Activated naive CD8-positive, alpha-beta T cell treated with anti-CD3 and anti-CD28 coated beads, Interleukin-2, amount 10 ng/mL, durations not matched to agents 7 days and 5 days (primary cell): ENCODE data around the gene RNU6-1. TPM values are rescaled to one million over a fixed set of nuclear protein-coding genes. Genes with fewer than 3 reads are reported as not detected.

Source experiments
- ATAC-seq: fragments of 150-1000 bp; cut with Tn5 transposase; one replicate; pipeline ENCODE4 v1.10.0; 2021; ENCODE audit warnings: low read depth, moderate library complexity
- POLR2A ChIA-PET: fragments of 350-600 bp; sonication (Branson Sonifier 250); formaldehyde crosslinking; loops from one replicate; lab custom pipeline; 2021; ENCODE audit warnings: antibody characterized with exemption; lab: Charles Lee
- DNase-seq: peaks from one replicate; pipeline ENCODE4 v3.0.0; 2021
- H3K27ac Mint-ChIP-seq: one replicate; pipeline ENCODE4 v1.8.0; 2022; ENCODE audit warnings: mild to moderate bottlenecking, mixed read lengths
- H3K27me3 Mint-ChIP-seq: one replicate; pipeline ENCODE4 v1.8.0; 2022; ENCODE audit warnings: mild to moderate bottlenecking, moderate library complexity, mixed read lengths
- H3K36me3 Mint-ChIP-seq: one replicate; pipeline ENCODE4 v1.8.0; 2021; ENCODE audit warnings: mild to moderate bottlenecking, mixed read lengths
- H3K4me1 Mint-ChIP-seq: one replicate; pipeline ENCODE4 v1.8.0; 2021; ENCODE audit warnings: mixed read lengths
- H3K4me3 Mint-ChIP-seq: one replicate; pipeline ENCODE4 v1.8.0; 2022; ENCODE audit warnings: mild to moderate bottlenecking, moderate library complexity, mixed read lengths
- H3K9me3 Mint-ChIP-seq: one replicate; pipeline ENCODE4 v1.8.0; 2021; ENCODE audit warnings: mixed read lengths
- total RNA-seq, 2 experiments: library from RNA; stranded (reverse); gene quantifications; one replicate each; pipeline ENCODE4 v1.2.3, GENCODE V29; 2021

The RNU6-1 gene
- total RNA-seq = not detected

DNA sequence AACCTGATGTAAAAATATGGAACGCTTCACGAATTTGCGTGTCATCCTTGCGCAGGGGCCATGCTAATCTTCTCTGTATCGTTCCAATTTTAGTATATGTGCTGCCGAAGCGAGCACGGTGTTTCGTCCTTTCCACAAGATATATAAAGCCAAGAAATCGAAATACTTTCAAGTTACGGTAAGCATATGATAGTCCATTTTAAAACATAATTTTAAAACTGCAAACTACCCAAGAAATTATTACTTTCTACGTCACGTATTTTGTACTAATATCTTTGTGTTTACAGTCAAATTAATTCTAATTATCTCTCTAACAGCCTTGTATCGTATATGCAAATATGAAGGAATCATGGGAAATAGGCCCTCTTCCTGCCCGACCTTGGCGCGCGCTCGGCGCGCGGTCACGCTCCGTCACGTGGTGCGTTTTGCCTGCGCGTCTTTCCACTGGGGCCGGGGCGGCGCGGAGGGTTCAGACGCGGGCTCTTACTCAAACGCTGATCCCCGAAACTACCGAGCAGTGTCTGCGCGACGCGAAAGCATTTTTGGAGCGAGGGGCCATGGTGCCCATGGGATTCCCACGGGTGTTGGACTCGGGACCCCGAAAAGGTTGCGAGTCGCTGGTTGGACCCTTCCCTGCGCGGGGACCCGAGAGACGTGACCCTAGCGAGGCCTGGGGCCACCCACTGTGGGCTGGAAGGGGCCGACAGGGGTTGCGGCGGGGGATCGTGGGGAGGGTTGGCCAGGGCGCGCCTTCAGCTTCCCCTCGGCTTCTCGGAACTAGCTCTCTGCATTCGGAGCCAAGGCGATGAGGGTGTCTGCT lies at the start of gene RNU6-1:
RNU6-1 (minus strand) TSS at position 117 of the 820 bp plus-strand sequence.
- H3K27me3 Mint-ChIP-seq = peaks cover 25% of the 10 kb centered on the region
- peak within 1 kb of the TSS; percentile 91 for H3K4me3 Mint-ChIP-seq
- H3K36me3 Mint-ChIP-seq = peaks cover 3% of the 10 kb centered on the region
- ATAC-seq (peak; percentile 91), DNase-seq (peak; percentile 97)
- H3K4me1 Mint-ChIP-seq = peaks cover 25% of the 10 kb centered on the region
- H3K9me3 Mint-ChIP-seq = no peaks in the 10 kb centered on the region
- H3K27ac Mint-ChIP-seq = peak within 1 kb of the TSS; percentile 95
- POLR2A ChIA-PET = interaction anchor here (0.6 to 2.0 kb wide), 6 partner anchors 16 to 582 kb away, joined by 3 to 10 read pairs (median 4); partner anchors contain the start of genes C15orf61, MAP2K5 and PIAS1

DNA sequence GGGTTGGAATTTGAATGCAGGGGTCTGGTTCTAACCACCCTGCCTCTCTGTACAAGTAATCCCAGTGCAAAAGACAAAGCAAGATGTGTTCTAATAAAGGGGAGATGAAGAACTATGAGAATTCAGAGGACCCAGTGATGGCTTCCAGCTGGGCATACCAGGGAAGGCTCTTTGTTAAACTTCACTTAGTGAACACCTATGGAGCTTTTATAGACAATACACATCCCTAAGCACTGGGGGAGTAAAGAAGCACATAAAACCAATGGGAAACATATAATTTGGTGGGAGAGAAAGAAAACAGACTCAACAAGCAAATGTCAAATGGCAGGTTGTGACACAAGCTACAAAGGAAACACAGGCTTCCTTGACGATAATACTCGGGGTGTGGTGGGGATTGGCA lies 47.9 kb upstream of the RNU6-1 start:
- no peak for ATAC-seq
- peaks cover 3% of the 10 kb centered on the region for H3K4me1 Mint-ChIP-seq
- peaks cover 6% of the 10 kb centered on the region for H3K9me3 Mint-ChIP-seq
- no peak for DNase-seq
- POLR2A ChIA-PET = interaction anchor here (0.7 kb wide), 1 partner anchor 141 kb away, joined by 3 read pairs; no protein-coding TSS in a partner anchor
- no peak overlapping the region for H3K27ac Mint-ChIP-seq
- H3K36me3 Mint-ChIP-seq = no peaks in the 10 kb centered on the region
- peaks cover 22% of the 10 kb centered on the region for H3K27me3 Mint-ChIP-seq
- H3K4me3 Mint-ChIP-seq = no peak overlapping the region

DNA sequence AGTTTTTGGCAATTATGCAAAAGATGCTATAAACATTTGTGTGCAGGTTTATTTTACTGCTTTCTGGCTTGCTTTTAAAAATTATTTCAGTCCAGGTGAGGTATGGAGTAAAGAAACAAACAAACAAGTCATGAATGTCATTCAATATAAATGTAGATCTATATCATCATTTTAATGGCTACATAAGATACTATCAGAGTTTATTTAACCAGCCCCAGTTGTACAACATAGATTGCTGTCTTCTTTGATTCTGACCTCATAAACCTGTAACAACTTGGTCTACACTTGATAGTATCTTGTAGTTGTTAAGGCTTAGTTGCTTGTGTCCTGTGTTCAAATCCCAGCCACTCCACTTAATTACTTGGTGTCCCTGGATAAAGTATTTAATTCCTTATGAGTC lies 46.0 kb upstream of the RNU6-1 start:
- Mint-ChIP-seq H3K4me3 (no peak overlapping the region), H3K27me3 (peaks cover 17% of the 10 kb centered on the region), H3K36me3 (no peaks in the 10 kb centered on the region)

DNA sequence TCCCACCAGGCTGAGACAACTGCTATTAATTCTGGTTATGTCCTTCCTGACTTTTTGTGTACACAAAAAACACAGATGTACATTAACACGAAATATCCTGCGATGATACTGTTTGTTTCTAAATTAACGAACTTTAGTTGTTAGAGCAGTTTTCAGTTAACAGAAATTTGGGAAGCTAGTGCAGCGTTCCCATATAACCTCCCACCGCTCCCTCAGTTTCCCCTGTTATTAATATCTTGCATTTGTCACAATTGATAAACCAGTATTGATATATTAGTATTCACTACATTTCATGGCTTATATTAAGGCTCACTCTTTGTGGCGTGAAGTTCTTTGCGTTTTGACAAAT lies 45.3 kb upstream of the RNU6-1 start:
- H3K4me3 Mint-ChIP-seq = peak overlapping the region; percentile 78
- peaks cover 13% of the 10 kb centered on the region for H3K4me1 Mint-ChIP-seq
- peaks cover 17% of the 10 kb centered on the region for H3K27me3 Mint-ChIP-seq
- no peak for ATAC-seq
- H3K27ac Mint-ChIP-seq = no peak overlapping the region
- H3K9me3 Mint-ChIP-seq = peaks cover 5% of the 10 kb centered on the region
- H3K36me3 Mint-ChIP-seq = no peaks in the 10 kb centered on the region
- POLR2A ChIA-PET = no interaction called here
- no peak for DNase-seq

More for the DNA sequence above, 46.0 kb upstream of the RNU6-1 start:
- Mint-ChIP-seq H3K27ac (no peak overlapping the region), H3K4me1 (peaks cover 13% of the 10 kb centered on the region), H3K9me3 (peaks cover 6% of the 10 kb centered on the region)
- DNase-seq = no peak
- POLR2A ChIA-PET = no interaction called here
- ATAC-seq = no peak

DNA sequence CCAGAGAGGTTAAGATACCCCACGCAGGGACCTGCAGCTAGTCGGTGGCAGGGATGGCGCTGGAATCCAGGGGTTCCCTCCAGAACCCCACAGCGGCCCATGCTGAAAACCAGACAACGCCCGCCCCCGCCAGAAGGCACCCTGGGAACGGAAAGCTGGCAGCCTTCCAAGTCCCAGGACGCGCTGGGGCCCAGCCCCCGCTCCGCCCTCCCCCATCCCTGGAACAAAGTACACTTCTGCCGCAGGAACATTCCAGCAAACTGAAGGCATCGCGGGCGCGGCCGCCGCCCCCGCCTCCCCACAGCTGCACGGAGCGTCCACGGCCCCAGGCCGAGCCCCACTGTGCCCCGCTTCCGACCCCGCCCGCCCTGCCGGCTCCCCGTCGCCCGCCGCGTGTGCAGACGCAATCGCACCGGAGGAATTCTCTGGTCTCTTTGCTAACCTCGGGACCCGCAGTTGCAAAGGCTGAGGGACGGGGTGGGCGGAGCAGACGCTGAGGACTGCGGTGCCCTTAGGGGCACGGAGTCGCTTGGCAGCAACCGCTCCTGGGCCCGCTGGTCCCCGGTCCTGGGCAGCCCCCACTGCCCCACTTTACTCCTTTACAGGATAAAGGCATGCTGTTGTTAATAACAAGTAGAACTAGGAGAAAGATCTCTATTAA lies 44.8 kb upstream of the RNU6-1 start:
- peak; percentile 76 for ATAC-seq
- no peak overlapping the region for H3K27ac Mint-ChIP-seq
- H3K4me3 Mint-ChIP-seq = peak overlapping the region; percentile 78
- peak; percentile 60 for DNase-seq
- H3K27me3 Mint-ChIP-seq = peaks cover 17% of the 10 kb centered on the region
- POLR2A ChIA-PET = no interaction called here
- no peaks in the 10 kb centered on the region for H3K36me3 Mint-ChIP-seq
- H3K9me3 Mint-ChIP-seq = peaks cover under 1% of the 10 kb centered on the region
- H3K4me1 Mint-ChIP-seq = peaks cover 13% of the 10 kb centered on the region

DNA sequence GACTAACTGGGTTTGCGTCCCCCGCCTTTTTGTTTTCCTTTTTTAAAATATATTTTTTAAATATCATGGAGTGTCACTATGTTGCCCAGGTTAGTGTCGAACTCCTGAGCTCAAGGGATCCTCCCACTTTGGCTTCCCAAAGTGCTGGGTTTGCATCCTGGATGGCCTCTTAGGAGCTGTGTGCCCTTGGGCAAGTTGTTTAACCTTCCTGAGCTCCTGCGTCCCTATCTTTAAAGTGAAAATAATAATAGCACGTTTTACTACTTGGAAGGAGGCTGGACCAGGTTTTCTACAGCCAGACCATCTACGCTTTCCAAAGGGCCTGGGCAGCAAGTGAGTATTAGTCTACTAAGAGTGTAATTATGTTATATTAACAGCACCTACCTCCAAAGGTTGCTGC lies 44.2 kb upstream of the RNU6-1 start:
- ATAC-seq (no peak), DNase-seq (no peak)
- Mint-ChIP-seq H3K4me3 (no peak overlapping the region), H3K27ac (no peak overlapping the region), H3K4me1 (peaks cover 13% of the 10 kb centered on the region), H3K9me3 (no peaks in the 10 kb centered on the region), H3K27me3 (peaks cover 17% of the 10 kb centered on the region), H3K36me3 (no peaks in the 10 kb centered on the region)
- POLR2A ChIA-PET = no interaction called here

DNA sequence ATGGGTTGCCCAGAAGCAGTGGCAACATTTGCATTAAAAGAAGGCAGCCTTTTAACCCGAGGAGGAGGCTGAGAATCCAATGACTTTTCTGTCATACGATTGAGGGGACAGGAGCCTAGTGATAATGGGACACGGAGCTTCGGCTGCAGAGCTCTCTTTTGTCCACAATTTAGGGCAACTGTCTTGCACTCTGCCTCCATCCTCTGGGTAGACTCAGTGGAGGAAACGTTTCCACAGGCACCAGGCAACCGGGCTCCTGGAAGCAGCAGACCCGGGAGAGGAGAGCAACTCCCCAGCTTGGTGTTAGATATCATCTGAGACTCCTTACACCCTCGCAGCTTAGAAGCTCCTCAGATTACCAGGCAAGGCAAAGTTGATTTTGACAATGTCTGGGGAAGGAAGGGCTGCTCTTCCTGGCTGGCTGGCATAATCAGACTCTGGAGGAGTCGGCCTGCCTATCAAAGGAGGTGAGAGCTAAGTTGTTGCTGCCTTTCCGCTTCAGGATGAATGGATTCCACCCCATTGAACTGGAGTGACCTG lies 43.5 kb upstream of the RNU6-1 start:
- ATAC-seq (no peak), DNase-seq (no peak)
- no peak overlapping the region for H3K27ac Mint-ChIP-seq
- H3K4me3 Mint-ChIP-seq = no peak overlapping the region
- peaks cover 13% of the 10 kb centered on the region for H3K4me1 Mint-ChIP-seq
- no peaks in the 10 kb centered on the region for H3K36me3 Mint-ChIP-seq
- H3K9me3 Mint-ChIP-seq = no peaks in the 10 kb centered on the region
- POLR2A ChIA-PET = no interaction called here
- H3K27me3 Mint-ChIP-seq = peaks cover 20% of the 10 kb centered on the region

DNA sequence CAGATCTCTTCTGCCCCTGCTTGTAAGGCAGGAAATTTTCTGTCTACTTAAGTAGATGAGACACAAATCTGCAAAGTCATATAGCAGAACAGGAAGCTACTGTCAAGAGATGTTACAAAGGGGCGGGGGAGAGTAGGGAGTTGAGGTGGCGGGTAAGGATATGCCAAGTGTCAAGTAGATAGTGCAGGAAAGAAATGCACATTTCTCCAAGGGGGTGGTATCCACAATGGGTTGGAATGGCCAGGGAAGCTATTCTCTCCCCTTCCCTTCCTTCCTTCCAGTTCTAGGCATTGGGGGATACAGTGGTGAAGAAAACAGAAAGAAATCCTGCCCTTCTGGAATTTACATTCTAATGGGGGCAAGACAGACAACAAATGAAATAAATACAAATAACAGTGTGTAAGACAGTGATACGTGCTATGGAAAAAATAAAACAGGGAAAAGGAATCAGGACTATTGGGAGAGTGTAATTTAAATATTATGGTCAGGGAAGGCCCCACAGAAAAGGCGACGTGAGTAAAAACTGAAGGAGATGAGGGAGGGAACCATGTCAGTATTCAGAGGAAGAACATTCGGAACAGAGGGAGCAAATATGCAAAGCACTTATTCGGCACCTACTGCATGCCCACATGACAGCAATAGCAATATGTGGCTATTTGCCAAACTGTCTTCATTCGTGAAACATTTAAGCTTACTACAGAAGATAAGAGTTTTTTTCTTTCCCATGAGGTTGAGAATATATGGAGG lies 42.8 kb upstream of the RNU6-1 start:
- Mint-ChIP-seq H3K27me3 (peaks cover 27% of the 10 kb centered on the region), H3K36me3 (no peaks in the 10 kb centered on the region), H3K27ac (no peak overlapping the region), H3K4me3 (no peak overlapping the region), H3K9me3 (no peaks in the 10 kb centered on the region), H3K4me1 (peaks cover 13% of the 10 kb centered on the region)
- DNase-seq (no peak), ATAC-seq (peak; percentile 73)
- POLR2A ChIA-PET = no interaction called here

DNA sequence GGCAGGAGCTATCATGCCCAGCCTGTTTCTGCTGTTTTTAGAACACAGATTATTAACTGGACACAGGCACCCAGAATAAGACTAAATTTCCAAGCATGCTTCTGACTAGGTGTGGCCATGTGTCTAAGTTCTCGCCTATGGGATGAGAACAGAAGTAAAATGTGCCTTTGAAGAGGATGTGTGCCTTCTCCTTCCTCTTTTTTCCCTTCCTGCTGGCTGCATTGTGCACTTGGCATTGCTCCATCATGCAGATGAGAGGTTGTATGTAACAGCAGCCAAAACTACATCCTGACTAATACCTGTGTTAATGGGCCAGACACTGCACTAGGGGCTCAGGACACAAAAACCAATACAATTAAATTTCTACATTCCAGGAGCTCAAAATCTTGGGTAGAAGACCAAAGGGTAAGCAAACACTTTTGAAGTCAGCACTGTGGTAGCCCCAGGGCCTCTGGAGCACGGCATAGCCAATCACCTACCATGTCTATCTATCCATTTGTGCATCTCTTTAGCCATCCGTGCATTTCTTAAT lies 40.9 kb upstream of the RNU6-1 start:
- no peak overlapping the region for H3K4me3 Mint-ChIP-seq
- H3K27ac Mint-ChIP-seq = no peak overlapping the region
- peaks cover 13% of the 10 kb centered on the region for H3K4me1 Mint-ChIP-seq
- peaks cover 23% of the 10 kb centered on the region for H3K27me3 Mint-ChIP-seq
- POLR2A ChIA-PET = no interaction called here
- ATAC-seq (no peak), DNase-seq (no peak)
- no peaks in the 10 kb centered on the region for H3K36me3 Mint-ChIP-seq
- H3K9me3 Mint-ChIP-seq = no peaks in the 10 kb centered on the region

DNA sequence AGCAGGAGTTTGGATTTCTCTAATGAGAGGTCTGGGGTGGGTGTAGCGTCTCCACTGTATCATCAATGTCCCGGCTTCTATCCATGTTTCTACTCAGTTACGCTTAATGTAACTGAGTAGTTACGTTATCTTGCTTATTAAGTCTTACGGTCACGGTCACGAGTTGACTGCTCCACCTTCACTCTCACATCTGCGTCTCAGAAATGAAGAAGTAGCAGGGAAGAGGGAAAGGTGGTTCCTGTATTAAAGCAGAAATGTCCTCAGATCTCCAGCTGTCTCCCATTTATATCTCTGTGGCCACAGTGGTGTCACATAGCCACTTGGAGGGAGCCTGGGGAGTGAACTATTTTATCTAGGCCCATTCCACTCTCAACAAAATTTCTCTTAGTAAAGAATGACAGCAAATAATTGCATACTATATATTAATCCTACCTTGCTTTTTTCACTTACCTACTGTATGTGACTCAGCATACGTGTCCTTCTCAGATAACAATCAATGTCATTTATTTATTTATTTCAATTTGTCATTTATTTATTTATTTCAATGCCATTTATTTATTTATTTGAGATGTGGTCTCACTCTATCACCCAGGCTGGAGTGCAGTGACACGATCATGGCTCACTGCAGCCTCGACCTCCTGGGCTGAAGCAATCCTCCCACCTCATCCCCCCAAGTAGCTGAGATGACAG lies 39.7 kb upstream of the RNU6-1 start:
- peaks cover 13% of the 10 kb centered on the region for H3K4me1 Mint-ChIP-seq
- no peaks in the 10 kb centered on the region for H3K36me3 Mint-ChIP-seq
- no peak overlapping the region for H3K4me3 Mint-ChIP-seq
- no peak overlapping the region for H3K27ac Mint-ChIP-seq
- H3K9me3 Mint-ChIP-seq = no peaks in the 10 kb centered on the region
- H3K27me3 Mint-ChIP-seq = peaks cover 22% of the 10 kb centered on the region
- ATAC-seq (no peak), DNase-seq (no peak)
- POLR2A ChIA-PET = no interaction called here

DNA sequence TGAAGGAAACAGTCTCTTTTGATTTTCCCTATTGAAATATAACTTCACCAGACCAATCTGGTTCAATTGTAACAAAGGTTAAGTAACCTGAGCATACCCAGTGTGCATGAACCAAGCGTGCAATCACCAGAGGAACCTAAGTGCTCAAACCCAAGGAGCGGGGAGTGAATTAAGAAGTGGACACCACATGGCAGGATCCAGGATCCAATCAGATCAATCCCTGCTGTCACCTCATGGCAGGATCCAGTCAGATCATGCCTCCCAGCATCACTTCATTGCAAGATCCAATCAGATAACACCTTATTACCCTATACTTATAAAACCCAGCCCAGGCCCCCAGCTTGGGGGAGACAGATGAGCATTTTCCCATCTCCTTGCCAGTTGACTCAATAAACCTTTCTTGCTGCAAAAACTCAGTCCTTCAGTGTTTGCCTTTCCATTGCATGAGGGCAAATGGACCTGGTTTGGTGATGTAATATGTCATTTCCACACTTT lies 38.9 kb upstream of the RNU6-1 start:
- H3K9me3 Mint-ChIP-seq = peaks cover 3% of the 10 kb centered on the region
- H3K27ac Mint-ChIP-seq = no peak overlapping the region
- no peaks in the 10 kb centered on the region for H3K36me3 Mint-ChIP-seq
- DNase-seq = no peak
- peaks cover 29% of the 10 kb centered on the region for H3K27me3 Mint-ChIP-seq
- H3K4me1 Mint-ChIP-seq = peaks cover 13% of the 10 kb centered on the region
- H3K4me3 Mint-ChIP-seq = no peak overlapping the region
- POLR2A ChIA-PET = no interaction called here
- ATAC-seq = no peak

DNA sequence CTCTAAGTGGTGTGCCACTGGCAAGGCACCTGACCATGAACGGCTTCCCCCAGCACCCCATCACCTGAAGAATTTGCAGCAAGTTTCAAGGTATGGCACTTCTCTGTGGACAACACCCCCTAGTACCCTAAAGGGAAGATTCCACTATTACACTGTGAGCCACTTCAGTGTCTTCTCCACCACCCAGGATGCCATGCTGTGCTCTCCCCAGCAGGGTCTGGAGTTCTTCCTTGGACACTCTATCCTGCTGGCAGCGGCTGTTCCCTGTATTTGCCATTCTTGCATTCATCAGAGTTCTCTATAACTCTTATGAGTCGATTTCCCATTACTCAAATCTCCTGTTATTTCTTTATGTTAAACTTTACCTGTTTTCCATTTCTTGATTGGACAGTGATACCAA lies 33.9 kb upstream of the RNU6-1 start:
- H3K36me3 Mint-ChIP-seq = no peaks in the 10 kb centered on the region
- POLR2A ChIA-PET = no interaction called here
- peaks cover 45% of the 10 kb centered on the region for H3K27me3 Mint-ChIP-seq
- H3K4me3 Mint-ChIP-seq = no peak overlapping the region
- DNase-seq (no peak), ATAC-seq (no peak)
- H3K9me3 Mint-ChIP-seq = peaks cover 17% of the 10 kb centered on the region
- no peak overlapping the region for H3K27ac Mint-ChIP-seq
- H3K4me1 Mint-ChIP-seq = no peaks in the 10 kb centered on the region
